K562 (cell line): ENCODE results near the gene EZH2. TPM values are rescaled to one million over a fixed set of nuclear protein-coding genes. Genes with fewer than 3 reads are reported as not detected.

Experiments used
- AFF4 ChIP-seq: sonication (generic); formaldehyde crosslinking; IDR thresholded peaks from 2 replicates; pipeline ENCODE4 v1.8.0; 2023; ENCODE audit warnings: mild to moderate bottlenecking, missing genetic modification reagents
- ETS2 ChIP-seq: IDR thresholded peaks from 2 replicates; pipeline ENCODE4 v1.6.1; 2016; ENCODE audit warnings: borderline replicate concordance, missing genetic modification characterization, mild to moderate bottlenecking, moderate library complexity, missing compliant biosample characterization; ENCODE audit not compliant: poor library complexity, severe bottlenecking
- KDM4B ChIP-seq, 2 experiments: fragments of 450-650 bp in 1 of 2; sonication (generic) in 1 of 2; IDR thresholded peaks; 2 replicates each; pipeline ENCODE4 v1.6.1; 2016 to 2017; ENCODE audit warnings: borderline replicate concordance in 2 of 2, antibody characterized with exemption in 1 of 2, low read depth in 1 of 2, mild to moderate bottlenecking in 1 of 2
- MTA3 ChIP-seq: fragments of 450-650 bp; formaldehyde crosslinking; IDR thresholded peaks from 2 replicates; pipeline ENCODE4 v1.6.1; 2017; ENCODE audit warnings: mild to moderate bottlenecking, borderline replicate concordance
- PRMT5 ChIP-seq: sonication (generic); formaldehyde crosslinking; IDR thresholded peaks from 2 replicates; pipeline ENCODE4 v1.5.0; 2020; ENCODE audit warnings: missing genetic modification reagents
- RB1 ChIP-seq: fragments of 450-650 bp; IDR thresholded peaks from 2 replicates; pipeline ENCODE4 v1.6.1; 2017; ENCODE audit warnings: low read depth, mild to moderate bottlenecking
- TAF7 ChIP-seq: fragments of 450-650 bp; IDR thresholded peaks from 2 replicates; pipeline ENCODE4 v1.6.1; 2016; ENCODE audit warnings: missing genetic modification characterization, missing compliant biosample characterization
- TCFL5 ChIP-seq: fragments of 250-450 bp; sonication (Bioruptor Pico); conservative IDR thresholded peaks from 2 replicates; pipeline ENCODE4 v1.6.1; 2021; ENCODE audit warnings: mild to moderate bottlenecking, moderate library complexity, matching md5 sums
- TEAD2 ChIP-seq: fragments of 450-650 bp; IDR thresholded peaks from 2 replicates; pipeline ENCODE4 v1.6.1; 2016; ENCODE audit warnings: missing genetic modification characterization, control low read depth, missing compliant biosample characterization
- ZC3H8 ChIP-seq: fragments of 450-650 bp; IDR thresholded peaks from 2 replicates; pipeline ENCODE4 v1.6.1; 2017
- ZFP1 ChIP-seq: fragments of 450-650 bp; formaldehyde crosslinking; IDR thresholded peaks from 2 replicates; pipeline ENCODE4 v1.4.0; 2020; ENCODE audit warnings: mild to moderate bottlenecking, mixed read lengths
- ZFP36 ChIP-seq: fragments of 150-350 bp; IDR thresholded peaks from 2 replicates; pipeline ENCODE4 v1.6.1; 2018; ENCODE audit warnings: low read length, low read depth; ENCODE audit not compliant: partially characterized antibody
- ZFPM2 ChIP-seq: fragments of 250-450 bp; sonication (Bioruptor Pico); IDR thresholded peaks from 2 replicates; pipeline ENCODE4 v1.5.1; 2022; ENCODE audit warnings: mild to moderate bottlenecking
- ZNF384 ChIP-seq: IDR thresholded peaks from 2 replicates; pipeline ENCODE4 v1.6.1; 2012; ENCODE audit warnings: low read depth, low read length, improper control_type of control experiment
- ZNF445 ChIP-seq: fragments of 250-450 bp; sonication (Bioruptor Pico); IDR thresholded peaks from 2 replicates; pipeline ENCODE4 v1.4.0; 2020; ENCODE audit warnings: low read depth, mild to moderate bottlenecking, moderate library complexity
- ZSCAN32 ChIP-seq: fragments of 450-650 bp; formaldehyde crosslinking; IDR thresholded peaks from 2 replicates; pipeline ENCODE4 v1.4.0; 2020; ENCODE audit warnings: mild to moderate bottlenecking, moderate library complexity
- polyA plus RNA-seq, 8 experiments: library from polyadenylated mRNA; depleted of rRNA in 4 of 8; stranded (reverse) in 5 of 8; unstranded in 3 of 8; fragments of >200 nt; fragmentation: Nextera tagmentation in 2 of 8; fragmentation: Illumina TruSeq in 1 of 8; extraction: Ambion mirVana in 2 of 8; extraction: Trizol in 1 of 8; gene quantifications; 2 replicates each; pipeline versions ENCODE4 v1.2.1 to v1.2.3, GENCODE V29; 2011 to 2014; ENCODE audit warnings: inconsistent platforms in 1 of 8, missing spikeins in 1 of 8
- total RNA-seq, 7 experiments: library from RNA; depleted of rRNA in 6 of 7; stranded (reverse); fragments of >200 nt in 6 of 7; fragmentation: Illumina TruSeq in 2 of 7; extraction: Trizol in 2 of 7; gene quantifications; 2 replicates each; pipeline versions ENCODE4 v1.2.1 to v1.2.3, GENCODE V29; 2011 to 2021; ENCODE audit warnings: low replicate concordance in 1 of 7
- TF ChIP-seq, protein P1 (sequence below): fragments of 450-650 bp; formaldehyde crosslinking; IDR thresholded peaks from 2 replicates; pipeline ENCODE4 v1.4.0; 2020; ENCODE audit warnings: mild to moderate bottlenecking
- TF ChIP-seq, protein P2 (sequence below): sonication (generic); formaldehyde crosslinking; IDR thresholded peaks from 2 replicates; pipeline ENCODE4 v1.8.1; 2023; ENCODE audit warnings: mild to moderate bottlenecking, missing genetic modification reagents
- TF ChIP-seq, protein P3 (sequence below): fragments of 450-650 bp; IDR thresholded peaks from 2 replicates; pipeline ENCODE4 v1.6.1; 2018; ENCODE audit warnings: mild to moderate bottlenecking, low read depth; ENCODE audit not compliant: partially characterized antibody

The EZH2 gene
- total and polyA plus RNA-seq, 9 of the 15 experiments (the other 6 are each of a cell fraction or from before 2014, with no cell fraction given): 48.7 to 175 (median 98.6) TPM

DNA sequence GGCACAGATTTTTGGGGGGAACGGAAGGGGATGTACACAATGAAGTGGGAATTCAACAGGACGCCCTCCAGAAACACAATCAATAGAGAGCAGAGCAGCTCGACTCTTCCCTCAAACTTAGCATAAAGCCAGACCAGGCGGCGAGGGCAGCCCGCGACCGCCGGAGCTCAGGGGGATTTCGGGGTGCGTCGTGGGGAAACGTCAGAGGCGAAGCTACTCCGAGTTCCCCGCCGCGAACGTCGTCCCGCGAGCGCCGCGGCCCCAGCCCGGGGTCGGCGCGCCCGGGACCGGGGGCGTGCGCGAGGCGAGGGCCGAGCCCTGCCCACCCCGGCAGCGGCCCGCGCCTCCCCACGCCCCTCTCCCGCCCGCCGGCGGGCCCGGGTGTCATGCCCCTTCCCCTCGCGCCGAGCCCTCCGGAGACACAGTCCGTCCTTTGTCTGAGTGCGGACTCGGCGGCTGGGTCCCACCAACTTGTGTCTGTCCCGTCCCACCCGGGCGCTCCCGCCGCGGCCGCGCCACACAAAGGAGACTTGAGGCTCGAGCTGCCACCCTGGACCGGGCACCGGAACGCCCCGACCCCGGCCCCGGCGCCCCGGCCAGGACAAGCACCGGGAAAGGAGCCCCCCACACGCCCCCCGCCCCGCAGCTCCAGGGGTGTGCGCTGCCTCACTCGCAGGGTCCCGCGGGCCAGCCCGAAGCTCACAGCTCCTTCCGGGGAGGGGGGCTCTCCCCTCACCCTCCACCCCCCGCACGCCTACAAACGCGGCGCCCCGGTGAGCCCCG, 634 bp downstream of the EZH2 start (continued):
- TF ChIP-seq, protein P1, sequence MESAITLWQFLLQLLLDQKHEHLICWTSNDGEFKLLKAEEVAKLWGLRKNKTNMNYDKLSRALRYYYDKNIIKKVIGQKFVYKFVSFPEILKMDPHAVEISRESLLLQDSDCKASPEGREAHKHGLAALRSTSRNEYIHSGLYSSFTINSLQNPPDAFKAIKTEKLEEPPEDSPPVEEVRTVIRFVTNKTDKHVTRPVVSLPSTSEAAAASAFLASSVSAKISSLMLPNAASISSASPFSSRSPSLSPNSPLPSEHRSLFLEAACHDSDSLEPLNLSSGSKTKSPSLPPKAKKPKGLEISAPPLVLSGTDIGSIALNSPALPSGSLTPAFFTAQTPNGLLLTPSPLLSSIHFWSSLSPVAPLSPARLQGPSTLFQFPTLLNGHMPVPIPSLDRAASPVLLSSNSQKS: no peak
- TF ChIP-seq ZNF445 (no peak), ZC3H8 (no peak), MTA3 (peak; percentile 31; the same call in 1 of the 2 replicates), PRMT5 (CRISPR knock-in tag) (no peak), KDM4B (IDR thresholded peaks at IDR 0.05; ENCODE audit: borderline replicate concordance in 2 of 2, low read depth in 1 of 2) (no peak), ETS2 (tag) (no peak), RB1 (peak; percentile 64; the same call in 1 of the 2 replicates), ZFPM2 (CRISPR knock-in tag) (no peak), ZFP36 (no peak), AFF4 (CRISPR knock-in tag) (peak; percentile 91; the same call in 1 of the 2 replicates), TAF7 (tag) (no peak), TEAD2 (tag) (no peak), TCFL5 (CRISPR knock-in tag) (no peak), ZFP1 (CRISPR knock-in tag) (no peak), ZNF384 (no peak), ZSCAN32 (CRISPR knock-in tag) (peak; percentile 24; the same call in 1 of the 2 replicates)
- TF ChIP-seq, protein P2, sequence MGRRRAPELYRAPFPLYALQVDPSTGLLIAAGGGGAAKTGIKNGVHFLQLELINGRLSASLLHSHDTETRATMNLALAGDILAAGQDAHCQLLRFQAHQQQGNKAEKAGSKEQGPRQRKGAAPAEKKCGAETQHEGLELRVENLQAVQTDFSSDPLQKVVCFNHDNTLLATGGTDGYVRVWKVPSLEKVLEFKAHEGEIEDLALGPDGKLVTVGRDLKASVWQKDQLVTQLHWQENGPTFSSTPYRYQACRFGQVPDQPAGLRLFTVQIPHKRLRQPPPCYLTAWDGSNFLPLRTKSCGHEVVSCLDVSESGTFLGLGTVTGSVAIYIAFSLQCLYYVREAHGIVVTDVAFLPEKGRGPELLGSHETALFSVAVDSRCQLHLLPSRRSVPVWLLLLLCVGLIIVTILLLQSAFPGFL (CRISPR knock-in tag): no peak
- TF ChIP-seq, protein P3, sequence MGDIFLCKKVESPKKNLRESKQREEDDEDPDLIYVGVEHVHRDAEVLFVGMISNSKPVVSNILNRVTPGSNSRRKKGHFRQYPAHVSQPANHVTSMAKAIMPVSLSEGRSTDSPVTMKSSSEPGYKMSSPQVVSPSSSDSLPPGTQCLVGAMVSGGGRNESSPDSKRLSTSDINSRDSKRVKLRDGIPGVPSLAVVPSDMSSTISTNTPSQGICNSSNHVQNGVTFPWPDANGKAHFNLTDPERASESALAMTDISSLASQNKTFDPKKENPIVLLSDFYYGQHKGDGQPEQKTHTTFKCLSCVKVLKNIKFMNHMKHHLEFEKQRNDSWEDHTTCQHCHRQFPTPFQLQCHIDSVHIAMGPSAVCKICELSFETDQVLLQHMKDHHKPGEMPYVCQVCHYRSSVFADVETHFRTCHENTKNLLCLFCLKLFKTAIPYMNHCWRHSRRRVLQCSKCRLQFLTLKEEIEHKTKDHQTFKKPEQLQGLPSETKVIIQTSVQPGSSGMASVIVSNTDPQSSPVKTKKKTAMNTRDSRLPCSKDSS: no peak
